IMR-90 (cell line): ENCODE results near the gene PLCH2. TPM values are rescaled to one million over a fixed set of nuclear protein-coding genes. Genes with fewer than 3 reads are reported as not detected.

Experiments
- ATAC-seq: fragments of 200-7000 bp; cut with Tn5 transposase; 2 replicates; pipeline ENCODE4 v1.9.1; 2020; ENCODE audit warnings: low read depth, mild to moderate bottlenecking, moderate library complexity
- BruUV-seq: library from RNA; stranded (reverse); fragments of 400-500 nt; replicated peaks from 2 replicates; lab custom pipeline; 2021; lab: Mats Ljungman, UMichigan
- CTCF ChIA-PET: fragments of 300-600 bp; formaldehyde crosslinking; extraction: SDS; loops from one replicate; lab custom pipeline; 2021; ENCODE audit warnings: antibody characterized with exemption; lab: Yijun Ruan, JAX
- POLR2A ChIA-PET: fragments of 300-600 bp; sonication (Branson Sonifier 250); formaldehyde crosslinking; loops from one replicate; lab custom pipeline; 2022; ENCODE audit warnings: antibody characterized with exemption; ENCODE audit not compliant: unreplicated experiment; lab: Charles Lee
- DNase-seq: peaks from one replicate; pipeline ENCODE4 v3.0.0; 2013
- H2AFZ ChIP-seq: replicated peaks from 2 replicates; pipeline ENCODE3; 2013; ENCODE audit warnings: low read length, mild to moderate bottlenecking; ENCODE audit not compliant: poor library complexity
- H2AK5ac ChIP-seq: 2 replicates; pipeline ENCODE4 v1.6.1; 2013; ENCODE audit warnings: low read depth, low read length, inconsistent platforms
- H2AK9ac ChIP-seq: replicated peaks from 2 replicates; pipeline ENCODE3; 2013; ENCODE audit warnings: mild to moderate bottlenecking, low read depth, low read length, moderate library complexity; ENCODE audit not compliant: poor library complexity
- H2BK120ac ChIP-seq: 2 replicates; pipeline ENCODE4 v1.6.1; 2013; ENCODE audit warnings: low read depth, low read length, inconsistent platforms
- H2BK15ac ChIP-seq: 3 replicates; pipeline ENCODE4 v1.6.1; 2013; ENCODE audit warnings: low read depth, low read length, inconsistent platforms
- H2BK20ac ChIP-seq: 2 replicates; pipeline ENCODE4 v1.6.1; 2013; ENCODE audit warnings: low read depth, mild to moderate bottlenecking, inconsistent platforms, low read length, moderate library complexity
- H2BK5ac ChIP-seq: 2 replicates; pipeline ENCODE4 v1.6.1; 2013; ENCODE audit warnings: mild to moderate bottlenecking, low read depth, low read length, inconsistent platforms; ENCODE audit not compliant: poor library complexity, severe bottlenecking
- H3K14ac ChIP-seq: replicated peaks from 2 replicates; pipeline ENCODE4 v1.6.1; 2013; ENCODE audit warnings: low read depth, low read length, inconsistent platforms
- H3K18ac ChIP-seq: 2 replicates; pipeline ENCODE4 v1.6.1; 2013; ENCODE audit warnings: low read depth, low read length, control low read depth
- H3K23ac ChIP-seq: 2 replicates; pipeline ENCODE4 v1.6.1; 2013; ENCODE audit warnings: low read depth, low read length, inconsistent platforms
- H3K27ac ChIP-seq: 2 replicates; pipeline ENCODE4 v1.5.1; 2013; ENCODE audit warnings: mild to moderate bottlenecking, control low read depth, low read length; ENCODE audit not compliant: insufficient read depth
- H3K27me3 ChIP-seq: 2 replicates; pipeline ENCODE4 v1.6.1; 2013; ENCODE audit warnings: low read length; ENCODE audit not compliant: control insufficient read depth, insufficient read depth
- H3K36me3 ChIP-seq: 2 replicates; pipeline ENCODE4 v1.6.1; 2013; ENCODE audit warnings: low read length, mixed read lengths; ENCODE audit not compliant: control insufficient read depth, insufficient read depth
- H3K4ac ChIP-seq: 2 replicates; pipeline ENCODE4 v1.6.1; 2013; ENCODE audit warnings: low read depth, low read length, inconsistent platforms
- H3K4me1 ChIP-seq: 2 replicates; pipeline ENCODE4 v1.6.1; 2013; ENCODE audit warnings: low read length, mixed read lengths; ENCODE audit not compliant: control insufficient read depth, insufficient read depth
- H3K4me2 ChIP-seq: 2 replicates; pipeline ENCODE4 v1.6.1; 2013; ENCODE audit warnings: low read depth, mild to moderate bottlenecking, control low read depth, low read length, moderate library complexity
- H3K4me3 ChIP-seq: 2 replicates; pipeline ENCODE4 v1.5.1; 2013; ENCODE audit warnings: low read depth, mild to moderate bottlenecking, control low read depth, low read length, moderate library complexity; ENCODE audit not compliant: insufficient read depth
- H3K56ac ChIP-seq: 2 replicates; pipeline ENCODE4 v1.6.1; 2013; ENCODE audit warnings: low read length, inconsistent platforms; ENCODE audit not compliant: insufficient read depth; ENCODE audit errors: extremely low read depth
- H3K79me1 ChIP-seq, 2 experiments: 2 replicates each; pipeline ENCODE4 v1.6.1; 2013; ENCODE audit warnings: low read length in 2 of 2, inconsistent platforms in 1 of 2, low read depth in 1 of 2
- H3K9ac ChIP-seq: 2 replicates; pipeline ENCODE4 v1.6.1; 2013; ENCODE audit warnings: low read depth, low read length, control low read depth
- H3K9me1 ChIP-seq: 2 replicates; pipeline ENCODE4 v1.6.1; 2013; ENCODE audit warnings: low read length, inconsistent platforms; ENCODE audit not compliant: insufficient read depth
- H3K9me3 ChIP-seq: 2 replicates; pipeline ENCODE4 v1.6.1; 2013; ENCODE audit warnings: low read length; ENCODE audit not compliant: control insufficient read depth, insufficient read depth
- H4K20me1 ChIP-seq: 2 replicates; pipeline ENCODE4 v1.6.1; 2013; ENCODE audit warnings: low read length, inconsistent platforms; ENCODE audit not compliant: insufficient read depth
- H4K5ac ChIP-seq: 2 replicates; pipeline ENCODE4 v1.6.1; 2013; ENCODE audit warnings: mild to moderate bottlenecking, low read depth, low read length, control low read depth
- H4K8ac ChIP-seq, 2 experiments: 2 replicates each; pipeline ENCODE4 v1.6.1; 2013; ENCODE audit warnings: low read depth in 2 of 2, low read length in 2 of 2, control low read depth in 1 of 2, inconsistent platforms in 1 of 2
- H4K91ac ChIP-seq: 2 replicates; pipeline ENCODE4 v1.6.1; 2013; ENCODE audit warnings: low read depth, low read length, inconsistent platforms; ENCODE audit not compliant: insufficient read depth
- BHLHE40 ChIP-seq: fragments of 150-350 bp; IDR thresholded peaks from 2 replicates; pipeline ENCODE4 v1.6.1; 2016; ENCODE audit warnings: mild to moderate bottlenecking, low read depth, low read length
- CEBPB ChIP-seq: IDR thresholded peaks from 2 replicates; pipeline ENCODE4 v1.6.1; 2012; ENCODE audit warnings: low read depth, low read length, improper control_type of control experiment
- CHD1 ChIP-seq: IDR thresholded peaks from 2 replicates; pipeline ENCODE4 v1.6.1; 2012; ENCODE audit warnings: low read depth, low read length, improper control_type of control experiment
- ELK1 ChIP-seq: fragments of 150-350 bp; IDR thresholded peaks from 2 replicates; pipeline ENCODE4 v1.6.1; 2016; ENCODE audit warnings: low read depth, mild to moderate bottlenecking, low read length, moderate library complexity, borderline replicate concordance
- FOS ChIP-seq: fragments of 150-350 bp; IDR thresholded peaks from 2 replicates; pipeline ENCODE4 v1.6.1; 2016; ENCODE audit warnings: low read depth, low read length
- NFE2L2 ChIP-seq: fragments of 150-350 bp; IDR thresholded peaks from 2 replicates; pipeline ENCODE4 v1.6.1; 2016; ENCODE audit warnings: low read depth, mild to moderate bottlenecking, low read length
- POLR2A ChIP-seq: IDR thresholded peaks from 2 replicates; pipeline ENCODE4 v1.6.1; 2012; ENCODE audit warnings: mild to moderate bottlenecking, low read depth, low read length
- RAD21 ChIP-seq: IDR thresholded peaks from 2 replicates; pipeline ENCODE4 v1.6.1; 2012; ENCODE audit warnings: low read length, improper control_type of control experiment
- RCOR1 ChIP-seq: IDR thresholded peaks from 2 replicates; pipeline ENCODE4 v1.6.1; 2012; ENCODE audit warnings: mild to moderate bottlenecking, low read length, improper control_type of control experiment; ENCODE audit not compliant: insufficient replicate concordance
- SMC3 ChIP-seq: fragments of 150-350 bp; IDR thresholded peaks from 2 replicates; pipeline ENCODE4 v1.6.1; 2016; ENCODE audit warnings: low read depth, mild to moderate bottlenecking, antibody characterized with exemption, low read length, moderate library complexity
- USF2 ChIP-seq: fragments of 150-350 bp; IDR thresholded peaks from 2 replicates; pipeline ENCODE4 v1.6.1; 2017; ENCODE audit warnings: mild to moderate bottlenecking, antibody characterized with exemption, low read length, low read depth
- WGBS, 2 experiments: methylation state at CpG; one replicate each; pipeline versions ENCODE4 v1.1.5 to v1.1.7; 2013; ENCODE audit warnings: missing lambda C conversion rate in 2 of 2; ENCODE audit not compliant: insufficient read length in 1 of 2; ENCODE audit errors: extremely low coverage in 2 of 2; 5-methylcytosine and 5-hydroxymethylcytosine counted together
- dilution Hi-C: fragments of 300-500 bp; cut with HindIII; formaldehyde crosslinking; loops from one replicate; pipeline ENCODE4 v1.14.3; 2018; ENCODE audit warnings: low sequenced_read_pairs; ENCODE audit not compliant: unreplicated experiment
- in situ Hi-C: fragments of 300-500 bp; cut with MboI; formaldehyde crosslinking; loops from 3 replicates; pipeline ENCODE4 v1.14.3; 2019; ENCODE audit warnings: low sequenced_read_pairs, inconsistent platforms, mixed read lengths
- intact Hi-C: fragments of 100-400 bp; cut with micrococcal nuclease; formaldehyde crosslinking; loops from 2 replicates; pipeline ENCODE4 v1.10.0; 2022
- polyA plus RNA-seq, 3 experiments: library from polyadenylated mRNA; depleted of rRNA; stranded (reverse); fragments of >200 nt; gene quantifications; 2 replicates each; pipeline ENCODE4 v1.2.3, GENCODE V29; 2012; ENCODE audit warnings: low replicate concordance in 1 of 3
- total RNA-seq: library from RNA; depleted of rRNA; stranded (reverse); fragments of >200 nt; gene quantifications from 2 replicates; pipeline ENCODE4 v1.2.3, GENCODE V29; 2012
- TF ChIP-seq, protein P1 (sequence below): conservative IDR thresholded peaks from 2 replicates; pipeline ENCODE4 v1.5.1; 2012; ENCODE audit warnings: mild to moderate bottlenecking, low read depth, low read length, improper control_type of control experiment

The PLCH2 gene
- total and polyA plus RNA-seq, 2 of the 4 experiments (the other 2 are of a cell fraction), result 0.18 to 1.9 TPM

- Histone ChIP-seq H3K4me2 (no peak overlapping the region), H3K27me3 (peaks cover 36% of the 10 kb centered on the region), H3K36me3 (no peaks in the 10 kb centered on the region), H4K5ac (no peak overlapping the region), H3K9me3 (no peaks in the 10 kb centered on the region), H2BK15ac (no peak overlapping the region), H3K9ac (no peak overlapping the region), H4K20me1 (no peaks in the 10 kb centered on the region), H3K18ac (no peak overlapping the region), H2AK9ac (no peak overlapping the region), H3K23ac (no peak overlapping the region), H3K27ac (no peak overlapping the region), H3K4ac (no peak overlapping the region), H2BK20ac (no peak overlapping the region), H3K9me1 (no peaks in the 10 kb centered on the region), H2BK120ac (no peak overlapping the region), H2BK5ac (no peak overlapping the region), H3K4me3 (no peak overlapping the region), H2AFZ (no peak overlapping the region), H3K4me1 (no peaks in the 10 kb centered on the region), H3K14ac (no peak overlapping the region), H3K79me1 (no peaks in the 10 kb centered on the region), H4K91ac (no peak overlapping the region), H4K8ac (no peak overlapping the region), H2AK5ac (no peak overlapping the region), H3K56ac (no peak overlapping the region)
- CTCF ChIA-PET, result no interaction called here
- dilution Hi-C loops (no loop called here), in situ Hi-C loops (no loop called here), intact Hi-C loops (no loop called here)
- POLR2A ChIA-PET, result no interaction called here
- ATAC-seq (no peak), DNase-seq (no peak)
- TF ChIP-seq CEBPB, result no peak
- no peak for TF ChIP-seq CHD1
- TF ChIP-seq, protein P1, sequence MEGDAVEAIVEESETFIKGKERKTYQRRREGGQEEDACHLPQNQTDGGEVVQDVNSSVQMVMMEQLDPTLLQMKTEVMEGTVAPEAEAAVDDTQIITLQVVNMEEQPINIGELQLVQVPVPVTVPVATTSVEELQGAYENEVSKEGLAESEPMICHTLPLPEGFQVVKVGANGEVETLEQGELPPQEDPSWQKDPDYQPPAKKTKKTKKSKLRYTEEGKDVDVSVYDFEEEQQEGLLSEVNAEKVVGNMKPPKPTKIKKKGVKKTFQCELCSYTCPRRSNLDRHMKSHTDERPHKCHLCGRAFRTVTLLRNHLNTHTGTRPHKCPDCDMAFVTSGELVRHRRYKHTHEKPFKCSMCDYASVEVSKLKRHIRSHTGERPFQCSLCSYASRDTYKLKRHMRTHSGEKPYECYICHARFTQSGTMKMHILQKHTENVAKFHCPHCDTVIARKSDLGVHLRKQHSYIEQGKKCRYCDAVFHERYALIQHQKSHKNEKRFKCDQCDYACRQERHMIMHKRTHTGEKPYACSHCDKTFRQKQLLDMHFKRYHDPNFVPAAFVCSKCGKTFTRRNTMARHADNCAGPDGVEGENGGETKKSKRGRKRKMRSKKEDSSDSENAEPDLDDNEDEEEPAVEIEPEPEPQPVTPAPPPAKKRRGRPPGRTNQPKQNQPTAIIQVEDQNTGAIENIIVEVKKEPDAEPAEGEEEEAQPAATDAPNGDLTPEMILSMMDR, result no peak
- no peak for TF ChIP-seq SMC3
- no peak for TF ChIP-seq NFE2L2
- TF ChIP-seq RAD21, result no peak
- TF ChIP-seq ELK1, result no peak
- TF ChIP-seq BHLHE40, result no peak
- no peak for TF ChIP-seq RCOR1
- TF ChIP-seq USF2, result no peak
- no peak for TF ChIP-seq POLR2A
- no peak for TF ChIP-seq FOS
- 31% methylated on average over 7 of the region's 17 CpGs; no CpG with 5 or more reads in 1 of the 2 experiments for WGBS, 2 experiments
- BruUV-seq, result no TSS peak
Measured at GRCh38 chr1:2474104-2474844, 1.8 kb upstream of the PLCH2 start.
